ENCODE results near the gene RBM47.

- TF ChIP-seq RAD21 (IDR thresholded peaks at IDR 0.05; ENCODE audit: low read depth), result no peak
- no peak for TF ChIP-seq EGR1 (IDR thresholded peaks at IDR 0.05)
- no peak for TF ChIP-seq MAX (IDR thresholded peaks at IDR 0.05)
These were observed 182.8 kb downstream of the RBM47 start for GRCh38 chr4:40446839-40447238.
